Measurements from ENCODE around the gene FOXO6. TPM values are rescaled to one million over a fixed set of nuclear protein-coding genes. Genes with fewer than 3 reads are reported as not detected.

FOXO6 gene
- total and polyA plus RNA-seq, 10 of the 15 experiments (the other 5 are each of a cell fraction or from before 2014, with no cell fraction given) = 0.37 TPM; not detected in 9

- TF ChIP-seq TCF7 (IDR thresholded peaks at IDR 0.05; ENCODE audit: borderline replicate concordance) (no peak), ZNF592 (IDR thresholded peaks at IDR 0.05) (no peak)
Observed at GRCh38 chr1:41390573-41390972, 29.3 kb downstream of the FOXO6 start (continued).

DNA sequence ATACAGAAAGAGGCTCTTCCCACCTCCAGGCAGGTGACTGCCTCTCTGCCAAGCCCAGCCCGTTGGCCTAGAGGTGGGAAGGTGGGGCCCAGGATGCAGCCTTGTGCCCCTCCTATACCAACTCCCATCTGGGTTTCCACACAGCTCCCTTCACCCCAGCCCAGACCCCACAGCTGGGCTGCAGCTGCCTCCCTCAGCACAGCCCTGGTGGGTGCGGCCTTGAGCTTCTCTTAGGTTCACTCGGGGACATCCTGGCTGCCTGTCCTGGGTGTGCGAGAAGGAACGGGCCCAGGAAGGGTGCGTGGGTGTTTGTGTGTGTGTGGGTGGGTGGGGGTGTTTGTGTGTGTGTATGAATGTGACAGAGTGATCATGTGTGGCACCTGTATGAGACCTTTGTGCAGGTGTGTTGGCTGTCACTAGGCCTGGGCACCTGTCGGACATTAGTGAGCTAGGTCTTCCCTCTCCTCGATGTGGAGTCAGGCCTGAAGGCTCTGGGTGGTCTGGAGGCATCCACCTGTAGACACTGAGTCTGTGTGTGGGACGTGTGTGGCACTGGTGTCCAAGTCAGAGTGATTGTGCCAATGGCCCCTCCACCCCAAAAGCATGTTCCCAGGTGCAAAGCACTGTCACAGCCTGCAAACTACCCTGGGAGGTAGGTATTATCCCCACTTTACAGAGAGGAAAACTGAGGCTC is 30.7 kb downstream of the FOXO6 start:
- H3K27ac ChIP-seq (ENCODE audit: control insufficient read depth, insufficient read depth) = no peak overlapping the region
- no peak overlapping the region for H3K9ac ChIP-seq (ENCODE audit: control insufficient read depth, insufficient read depth, low read length)
- H3K4me2 ChIP-seq (ENCODE audit: control insufficient read depth, insufficient read depth) = no peak overlapping the region
- ChIA-PET CTCF (interaction anchor here (0.6 to 1.0 kb wide), 3 partner anchors 68 to 171 kb away, joined by 3 read pairs; no protein-coding TSS in a partner anchor), RAD21 (ENCODE audit: unreplicated experiment) (no interaction called here), POLR2A (no interaction called here), SMC1A (ENCODE audit: uncharacterized antibody, unreplicated experiment) (interaction anchor here (0.6 to 0.9 kb wide), 3 partner anchors 69 to 1161 kb away, joined by 3 to 4 read pairs (median 3); no protein-coding TSS in a partner anchor)
- H2AFZ ChIP-seq (ENCODE audit: control insufficient read depth, low read depth, low read length) = no peak overlapping the region
- no TSS peak for BruUV-seq (replicated peaks)
- no peak overlapping the region for H3K4me3 ChIP-seq
- H3K9me3 ChIP-seq (replicated peaks; ENCODE audit: control insufficient read depth, insufficient read depth, low read length) = no peaks in the 10 kb centered on the region
- in situ Hi-C loops (cut with MboI) = no loop called here
- H4K20me1 ChIP-seq (ENCODE audit: control insufficient read depth, insufficient read depth) = no peaks in the 10 kb centered on the region
- ATAC-seq (no peak), DNase-seq (ENCODE audit: low read depth, low spot score) (no peak), FAIRE-seq (no peak)
- H3K36me3 ChIP-seq (ENCODE audit: control insufficient read depth in 2 of 2, insufficient read depth in 2 of 2, low read length in 1 of 2) = no peaks in the 10 kb centered on the region
- peaks cover 0 to 1% of the 10 kb centered on the region in 2 experiments; a peak in 1 of 4 replicates for H3K27me3 ChIP-seq (replicated peaks in 1 of 2; ENCODE audit: control insufficient read depth in 2 of 2, insufficient read depth in 2 of 2, low read length in 1 of 2)
- no peaks in the 10 kb centered on the region for H3K4me1 ChIP-seq (ENCODE audit: control insufficient read depth, insufficient read depth, low read length)
- intact Hi-C loops (cut with micrococcal nuclease; ENCODE audit: unreplicated experiment) = no loop called here
- WGBS (ENCODE audit: insufficient coverage, insufficient replicate concordance, low lambda C conversion rate, missing lambda C conversion rate) = 4% methylated on average over 9 of the region's 9 CpGs
- no peaks in the 10 kb centered on the region for H3K79me2 ChIP-seq (ENCODE audit: control insufficient read depth, insufficient read depth, low read length)
- TF ChIP-seq TAF1 (IDR thresholded peaks at IDR 0.05; ENCODE audit: borderline replicate concordance, low read depth, low read length) (no peak), FOXK2 (IDR thresholded peaks at IDR 0.05) (no peak), CEBPB (IDR thresholded peaks at IDR 0.05; ENCODE audit: borderline replicate concordance in 1 of 2, low read depth in 2 of 2, low read length in 2 of 2) (no peak), MEF2A (IDR thresholded peaks at IDR 0.05; ENCODE audit: insufficient read depth, low read depth, low read length) (no peak), ZBTB33 (IDR thresholded peaks at IDR 0.05) (no peak), BACH1 (IDR thresholded peaks at IDR 0.05; ENCODE audit: borderline replicate concordance) (no peak), ETV6 (conservative IDR thresholded peaks at IDR 0.05 in 1 of 2, IDR thresholded peaks at IDR 0.05 in 1 of 2; ENCODE audit: borderline replicate concordance in 1 of 2, low read depth in 1 of 2) (no peak), YY1 (IDR thresholded peaks at IDR 0.05; ENCODE audit: low read depth, low read length) (no peak), ZNF274 (IDR thresholded peaks at IDR 0.05; ENCODE audit: insufficient read depth, insufficient read length) (no peak)
- TF ChIP-seq, protein P1, sequence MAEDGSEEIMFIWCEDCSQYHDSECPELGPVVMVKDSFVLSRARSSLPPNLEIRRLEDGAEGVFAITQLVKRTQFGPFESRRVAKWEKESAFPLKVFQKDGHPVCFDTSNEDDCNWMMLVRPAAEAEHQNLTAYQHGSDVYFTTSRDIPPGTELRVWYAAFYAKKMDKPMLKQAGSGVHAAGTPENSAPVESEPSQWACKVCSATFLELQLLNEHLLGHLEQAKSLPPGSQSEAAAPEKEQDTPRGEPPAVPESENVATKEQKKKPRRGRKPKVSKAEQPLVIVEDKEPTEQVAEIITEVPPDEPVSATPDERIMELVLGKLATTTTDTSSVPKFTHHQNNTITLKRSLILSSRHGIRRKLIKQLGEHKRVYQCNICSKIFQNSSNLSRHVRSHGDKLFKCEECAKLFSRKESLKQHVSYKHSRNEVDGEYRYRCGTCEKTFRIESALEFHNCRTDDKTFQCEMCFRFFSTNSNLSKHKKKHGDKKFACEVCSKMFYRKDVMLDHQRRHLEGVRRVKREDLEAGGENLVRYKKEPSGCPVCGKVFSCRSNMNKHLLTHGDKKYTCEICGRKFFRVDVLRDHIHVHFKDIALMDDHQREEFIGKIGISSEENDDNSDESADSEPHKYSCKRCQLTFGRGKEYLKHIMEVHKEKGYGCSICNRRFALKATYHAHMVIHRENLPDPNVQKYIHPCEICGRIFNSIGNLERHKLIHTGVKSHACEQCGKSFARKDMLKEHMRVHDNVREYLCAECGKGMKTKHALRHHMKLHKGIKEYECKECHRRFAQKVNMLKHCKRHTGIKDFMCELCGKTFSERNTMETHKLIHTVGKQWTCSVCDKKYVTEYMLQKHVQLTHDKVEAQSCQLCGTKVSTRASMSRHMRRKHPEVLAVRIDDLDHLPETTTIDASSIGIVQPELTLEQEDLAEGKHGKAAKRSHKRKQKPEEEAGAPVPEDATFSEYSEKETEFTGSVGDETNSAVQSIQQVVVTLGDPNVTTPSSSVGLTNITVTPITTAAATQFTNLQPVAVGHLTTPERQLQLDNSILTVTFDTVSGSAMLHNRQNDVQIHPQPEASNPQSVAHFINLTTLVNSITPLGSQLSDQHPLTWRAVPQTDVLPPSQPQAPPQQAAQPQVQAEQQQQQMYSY (CRISPR knock-in tag; IDR thresholded peaks at IDR 0.05) = no peak
